SK-N-SH treated with all-trans-retinoic acid at 6 μM for 48 hours (cell line): Measurements from ENCODE around the gene NEGR1.

Experiments
- GLIS3 ChIP-seq: fragments of 250-450 bp; sonication (Bioruptor Pico); IDR thresholded peaks from 2 replicates; pipeline ENCODE4 v1.5.0; 2020; ENCODE audit warnings: mild to moderate bottlenecking, moderate library complexity
- OSR1 ChIP-seq: fragments of 250-450 bp; sonication (Bioruptor Pico); IDR thresholded peaks from 2 replicates; pipeline ENCODE4 v1.8.0; 2022; ENCODE audit warnings: moderate library complexity, mild to moderate bottlenecking, inconsistent platforms
- PATZ1 ChIP-seq: fragments of 250-450 bp; sonication (Bioruptor Pico); IDR thresholded peaks from 2 replicates; pipeline ENCODE4 v1.8.0; 2020; ENCODE audit warnings: mild to moderate bottlenecking, moderate library complexity, borderline replicate concordance
- PPARA ChIP-seq: fragments of 250-450 bp; sonication (Bioruptor Pico); IDR thresholded peaks from 2 replicates; pipeline ENCODE4 v1.5.0; 2020; ENCODE audit warnings: mild to moderate bottlenecking, borderline replicate concordance
- RARB ChIP-seq: fragments of 250-450 bp; sonication (Bioruptor Pico); IDR thresholded peaks from 2 replicates; pipeline ENCODE4 v1.8.0; 2021; ENCODE audit warnings: mild to moderate bottlenecking, moderate library complexity
- TCF4 ChIP-seq: fragments of 250-450 bp; sonication (Bioruptor Pico); IDR thresholded peaks from 2 replicates; pipeline ENCODE4 v1.8.0; 2021; ENCODE audit warnings: mild to moderate bottlenecking, moderate library complexity, borderline replicate concordance
- TOX ChIP-seq: fragments of 250-450 bp; sonication (Bioruptor Pico); IDR thresholded peaks from 2 replicates; pipeline ENCODE4 v1.8.0; 2021; ENCODE audit warnings: mild to moderate bottlenecking, moderate library complexity, borderline replicate concordance
- ZFP3 ChIP-seq: fragments of 250-450 bp; sonication (Bioruptor Pico); IDR thresholded peaks from 2 replicates; pipeline ENCODE4 v1.5.0; 2020; ENCODE audit warnings: mild to moderate bottlenecking, moderate library complexity
- ZFP30 ChIP-seq: fragments of 450-650 bp; formaldehyde crosslinking; IDR thresholded peaks from 2 replicates; pipeline ENCODE4 v1.5.0; 2022; ENCODE audit warnings: mild to moderate bottlenecking, moderate library complexity
- ZNF8 ChIP-seq: fragments of 450-650 bp; formaldehyde crosslinking; IDR thresholded peaks from 2 replicates; pipeline ENCODE4 v1.5.0; 2020; ENCODE audit warnings: mild to moderate bottlenecking, moderate library complexity
- TF ChIP-seq, protein P1 (sequence below): fragments of 250-450 bp; sonication (Bioruptor Pico); IDR thresholded peaks from 2 replicates; pipeline ENCODE4 v1.5.1; 2020; ENCODE audit warnings: low read depth, mild to moderate bottlenecking, moderate library complexity

- TF ChIP-seq TOX (CRISPR knock-in tag) (no peak), ZFP3 (CRISPR knock-in tag) (no peak), PPARA (no peak), PATZ1 (no peak), ZNF8 (CRISPR knock-in tag) (no peak), GLIS3 (CRISPR knock-in tag) (no peak), ZFP30 (CRISPR knock-in tag) (no peak), TCF4 (CRISPR knock-in tag) (no peak), RARB (CRISPR knock-in tag) (no peak), OSR1 (CRISPR knock-in tag) (no peak)
- TF ChIP-seq, protein P1, sequence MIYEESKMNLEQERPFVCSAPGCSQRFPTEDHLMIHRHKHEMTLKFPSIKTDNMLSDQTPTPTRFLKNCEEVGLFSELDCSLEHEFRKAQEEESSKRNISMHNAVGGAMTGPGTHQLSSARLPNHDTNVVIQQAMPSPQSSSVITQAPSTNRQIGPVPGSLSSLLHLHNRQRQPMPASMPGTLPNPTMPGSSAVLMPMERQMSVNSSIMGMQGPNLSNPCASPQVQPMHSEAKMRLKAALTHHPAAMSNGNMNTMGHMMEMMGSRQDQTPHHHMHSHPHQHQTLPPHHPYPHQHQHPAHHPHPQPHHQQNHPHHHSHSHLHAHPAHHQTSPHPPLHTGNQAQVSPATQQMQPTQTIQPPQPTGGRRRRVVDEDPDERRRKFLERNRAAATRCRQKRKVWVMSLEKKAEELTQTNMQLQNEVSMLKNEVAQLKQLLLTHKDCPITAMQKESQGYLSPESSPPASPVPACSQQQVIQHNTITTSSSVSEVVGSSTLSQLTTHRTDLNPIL (CRISPR knock-in tag), result no peak
Observed at GRCh38 chr1:72064196-72065075, 217.9 kb downstream of the NEGR1 start.
